Measurements from ENCODE around the gene AOC1. TPM values are rescaled to one million over a fixed set of nuclear protein-coding genes. Genes with fewer than 3 reads are reported as not detected.

Gene AOC1
- total RNA-seq, 2 experiments from 2014 or later: not detected

DNA sequence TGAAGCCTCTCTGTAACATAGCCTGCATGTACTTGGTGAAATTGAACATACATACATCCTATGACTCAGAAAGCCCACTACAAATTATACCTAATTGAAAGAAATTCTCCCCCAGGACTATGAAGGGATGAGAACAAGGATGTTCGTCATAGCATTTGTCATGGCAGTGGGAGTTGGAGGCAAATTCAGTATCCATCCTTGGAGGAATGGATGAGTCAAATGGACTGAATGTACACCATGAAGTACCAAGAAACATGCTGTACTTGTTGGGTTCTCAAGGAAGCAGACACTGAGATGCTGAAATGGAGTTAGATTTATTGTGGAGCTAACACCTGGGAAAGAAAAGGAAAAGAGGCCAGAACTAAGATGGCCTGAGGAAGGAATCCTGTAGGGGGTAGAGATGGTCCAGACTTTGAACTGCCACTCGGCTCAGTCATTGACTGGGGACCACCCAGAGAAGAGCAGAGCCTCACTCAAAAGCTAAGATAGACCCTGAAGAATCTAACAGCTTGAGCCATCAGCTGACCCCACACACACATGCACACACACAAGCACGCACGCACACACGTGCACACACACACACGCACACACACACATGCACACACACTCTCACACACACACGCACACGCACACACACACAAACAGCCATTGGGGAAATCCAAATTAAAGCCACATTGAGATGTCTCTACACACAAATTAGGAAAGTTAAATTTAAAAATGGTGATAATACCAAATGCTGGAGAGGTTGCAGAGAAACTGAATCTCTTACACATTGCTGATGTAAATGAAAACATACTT, 22.3 kb downstream of the AOC1 start:
- ChIA-PET POLR2A (no interaction called here), CTCF (interaction anchor here (1.2 to 7.0 kb wide), 5 partner anchors 16 to 111 kb away, joined by 3 to 48 read pairs (median 4); no protein-coding TSS in a partner anchor)
- TF ChIP-seq, protein P1, sequence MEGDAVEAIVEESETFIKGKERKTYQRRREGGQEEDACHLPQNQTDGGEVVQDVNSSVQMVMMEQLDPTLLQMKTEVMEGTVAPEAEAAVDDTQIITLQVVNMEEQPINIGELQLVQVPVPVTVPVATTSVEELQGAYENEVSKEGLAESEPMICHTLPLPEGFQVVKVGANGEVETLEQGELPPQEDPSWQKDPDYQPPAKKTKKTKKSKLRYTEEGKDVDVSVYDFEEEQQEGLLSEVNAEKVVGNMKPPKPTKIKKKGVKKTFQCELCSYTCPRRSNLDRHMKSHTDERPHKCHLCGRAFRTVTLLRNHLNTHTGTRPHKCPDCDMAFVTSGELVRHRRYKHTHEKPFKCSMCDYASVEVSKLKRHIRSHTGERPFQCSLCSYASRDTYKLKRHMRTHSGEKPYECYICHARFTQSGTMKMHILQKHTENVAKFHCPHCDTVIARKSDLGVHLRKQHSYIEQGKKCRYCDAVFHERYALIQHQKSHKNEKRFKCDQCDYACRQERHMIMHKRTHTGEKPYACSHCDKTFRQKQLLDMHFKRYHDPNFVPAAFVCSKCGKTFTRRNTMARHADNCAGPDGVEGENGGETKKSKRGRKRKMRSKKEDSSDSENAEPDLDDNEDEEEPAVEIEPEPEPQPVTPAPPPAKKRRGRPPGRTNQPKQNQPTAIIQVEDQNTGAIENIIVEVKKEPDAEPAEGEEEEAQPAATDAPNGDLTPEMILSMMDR (IDR thresholded peaks at IDR 0.05): no peak
- ATAC-seq (no peak), DNase-seq (no peak)
- Mint-ChIP-seq H3K4me1 (ENCODE audit: low read depth) (peaks cover 14% of the 10 kb centered on the region), H3K9me3 (peaks cover 9% of the 10 kb centered on the region), H3K27me3 (peaks cover 6% of the 10 kb centered on the region), H3K4me3 (no peak overlapping the region), H3K27ac (no peak overlapping the region), H3K36me3 (ENCODE audit: low read depth) (no peaks in the 10 kb centered on the region)
- intact Hi-C loops (cut with micrococcal nuclease): no loop called here

DNA sequence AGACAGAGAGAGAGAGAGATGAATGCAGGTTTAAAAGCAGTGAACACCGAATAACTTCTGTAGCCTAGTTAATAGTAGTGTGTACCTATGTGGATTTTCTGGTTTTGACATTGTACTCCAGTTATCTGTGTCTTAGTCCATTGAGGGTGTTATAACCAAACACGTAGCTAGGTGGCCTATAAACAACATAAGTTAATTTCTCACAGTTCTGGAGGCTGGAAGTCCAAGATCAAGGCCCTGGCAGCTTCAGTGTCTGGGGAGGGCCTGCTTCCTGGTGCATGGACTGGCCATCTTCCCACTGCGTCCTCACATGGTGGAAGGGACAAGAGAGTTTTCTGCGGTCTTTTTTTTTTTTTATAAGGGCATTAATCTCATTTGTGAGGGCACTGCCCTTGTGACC, 23.5 kb downstream of the AOC1 start:
- TF ChIP-seq, protein P1 (IDR thresholded peaks at IDR 0.05): no peak
- DNase-seq (no peak), ATAC-seq (no peak)
- POLR2A ChIA-PET: no interaction called here
- Mint-ChIP-seq H3K27me3 (peaks cover 4% of the 10 kb centered on the region), H3K36me3 (ENCODE audit: low read depth) (peaks cover under 1% of the 10 kb centered on the region), H3K4me3 (no peak overlapping the region), H3K27ac (no peak overlapping the region), H3K9me3 (peaks cover 20% of the 10 kb centered on the region), H3K4me1 (ENCODE audit: low read depth) (peaks cover 14% of the 10 kb centered on the region)
- intact Hi-C loops (cut with micrococcal nuclease): no loop called here
- CTCF ChIA-PET: interaction anchor here (0.9 to 7.0 kb wide), 16 partner anchors 10 to 114 kb away, joined by 3 to 55 read pairs (median 4); no protein-coding TSS in a partner anchor

DNA sequence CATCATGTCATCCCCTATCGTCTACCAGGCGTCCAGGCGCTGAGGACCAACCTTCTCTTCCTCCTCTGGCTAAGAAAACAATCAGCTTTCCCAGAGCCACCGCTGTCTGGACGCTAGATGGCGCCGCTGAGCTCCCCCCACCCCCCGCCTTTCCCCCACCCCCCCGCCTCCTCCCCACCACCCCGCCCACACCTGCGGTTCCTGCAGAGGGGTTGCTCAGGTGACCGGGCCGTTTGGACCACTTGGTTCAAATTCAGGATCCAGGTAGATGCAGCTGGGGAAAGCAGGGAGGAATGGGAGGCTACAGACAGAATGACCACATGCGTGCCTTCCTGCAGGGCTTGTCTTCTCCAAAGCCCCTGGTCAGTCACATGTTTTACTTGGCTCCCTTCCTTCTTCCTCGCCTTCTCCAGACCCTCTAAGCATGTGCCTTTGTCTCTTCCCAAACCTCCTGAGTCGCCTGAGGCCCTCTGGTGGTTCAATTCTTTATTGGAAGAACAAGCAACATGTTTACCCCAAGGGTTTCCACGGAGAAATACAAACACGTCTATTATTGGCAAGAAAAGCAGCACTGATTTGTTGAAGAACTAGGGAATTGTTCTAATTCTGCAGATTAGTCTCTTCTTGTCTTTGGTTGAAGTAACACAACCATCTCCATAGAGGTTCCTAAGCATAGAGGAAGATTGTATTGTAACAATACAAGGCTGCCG, 24.7 kb downstream of the AOC1 start:
- TF ChIP-seq, protein P1 (IDR thresholded peaks at IDR 0.05): no peak
- ATAC-seq (no peak), DNase-seq (peak; percentile 41)
- Mint-ChIP-seq H3K4me1 (ENCODE audit: low read depth) (peaks cover 14% of the 10 kb centered on the region), H3K27ac (no peak overlapping the region), H3K9me3 (peaks cover 18% of the 10 kb centered on the region), H3K4me3 (no peak overlapping the region), H3K36me3 (ENCODE audit: low read depth) (peaks cover 5% of the 10 kb centered on the region), H3K27me3 (peaks cover 3% of the 10 kb centered on the region)
- ChIA-PET POLR2A (interaction anchor here (1.1 kb wide), 1 partner anchor 61 kb away, joined by 3 read pairs; no protein-coding TSS in a partner anchor), CTCF (interaction anchor here (0.7 to 7.0 kb wide), 26 partner anchors 8 to 474 kb away, joined by 3 to 55 read pairs (median 5); no protein-coding TSS in a partner anchor)
- intact Hi-C loops (cut with micrococcal nuclease): no loop called here

DNA sequence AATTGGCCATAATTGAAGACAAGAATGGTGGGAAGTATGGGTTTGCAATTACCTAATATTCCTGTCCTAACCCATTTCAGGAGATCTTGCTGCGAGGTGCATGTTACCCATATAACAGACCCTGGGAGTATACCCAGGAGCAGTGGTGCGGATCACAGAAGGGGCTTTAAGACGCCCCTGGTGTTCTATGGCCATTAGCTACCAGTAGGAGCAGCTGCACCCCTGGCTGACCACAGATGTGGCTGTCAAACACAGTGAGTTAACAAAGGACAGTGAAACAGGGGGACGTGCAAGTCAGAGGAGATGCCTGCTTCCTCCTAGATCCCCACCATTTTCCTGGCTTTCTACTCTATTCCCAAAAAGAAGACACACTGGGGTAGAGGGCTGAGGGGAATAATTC, 25.2 kb downstream of the AOC1 start:
- intact Hi-C loops (cut with micrococcal nuclease): no loop called here
- TF ChIP-seq, protein P1 (IDR thresholded peaks at IDR 0.05): no peak
- POLR2A ChIA-PET: no interaction called here
- Mint-ChIP-seq H3K9me3 (peaks cover 21% of the 10 kb centered on the region), H3K36me3 (ENCODE audit: low read depth) (peaks cover 5% of the 10 kb centered on the region), H3K27me3 (peaks cover 3% of the 10 kb centered on the region), H3K4me1 (ENCODE audit: low read depth) (peaks cover 14% of the 10 kb centered on the region), H3K27ac (no peak overlapping the region), H3K4me3 (no peak overlapping the region)
- CTCF ChIA-PET: interaction anchor here (0.7 to 7.0 kb wide), 18 partner anchors 8 to 429 kb away, joined by 3 to 55 read pairs (median 6); no protein-coding TSS in a partner anchor
- DNase-seq: no peak
- no peak for ATAC-seq
